Sigmoid colon (tissue), 4 donors: ENCODE measurements around the gene CTDP1.

Source experiments
- CTCF ChIP-seq, 4 experiments: fragments of 450-650 bp in 3 of 4; fragments of 200-600 bp in 1 of 4; IDR thresholded peaks; one replicate each; pipeline ENCODE4 v1.5.1; 2016 to 2019; ENCODE audit warnings: antibody characterized with exemption in 4 of 4, mild to moderate bottlenecking in 3 of 4, moderate library complexity in 2 of 4
- POLR2AphosphoS5 ChIP-seq, 4 donors: sonication (generic); formaldehyde crosslinking; IDR thresholded peaks; one replicate each; pipeline ENCODE4 v1.6.1; 2017; ENCODE audit warnings: antibody characterized with exemption in 4 of 4

DNA sequence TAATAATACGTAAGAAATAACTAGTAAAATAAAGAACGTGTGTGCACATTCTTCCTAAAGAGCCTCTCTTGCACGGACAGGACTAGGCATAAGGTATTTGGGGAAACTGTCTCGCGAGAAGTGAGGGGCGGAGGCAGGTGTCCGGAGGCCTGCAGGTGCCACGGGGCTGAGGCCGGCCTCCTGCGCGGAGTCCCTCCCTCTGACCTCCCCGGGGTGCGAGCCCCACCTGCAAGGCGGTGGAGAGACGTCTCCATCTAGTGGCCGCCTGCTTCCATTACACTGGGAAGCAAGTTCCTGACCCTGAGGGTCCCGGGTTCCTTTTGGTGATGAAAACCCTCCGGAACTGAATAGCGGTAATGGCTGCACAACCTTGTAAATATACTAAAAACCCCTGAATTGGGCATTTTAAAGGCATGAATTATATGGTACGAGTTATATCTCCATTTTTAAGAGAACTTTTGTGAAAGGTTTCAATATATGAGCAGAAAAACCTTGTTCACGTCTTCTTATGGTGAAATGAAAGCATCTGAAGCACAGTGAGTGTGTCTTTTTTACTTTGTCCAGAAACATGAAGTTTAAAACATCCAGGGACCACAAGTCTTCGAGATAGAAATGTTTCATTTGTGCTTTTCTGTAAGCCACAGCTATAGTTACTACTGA lies 35.5 kb upstream of the CTDP1 start:
- TF ChIP-seq POLR2AphosphoS5 (IDR thresholded peaks at IDR 0.05) (no peak), CTCF (IDR thresholded peaks at IDR 0.05) (peak; percentile 77 to 98 (median 92))
